Measurements from ENCODE around the gene GPC5.

DNA sequence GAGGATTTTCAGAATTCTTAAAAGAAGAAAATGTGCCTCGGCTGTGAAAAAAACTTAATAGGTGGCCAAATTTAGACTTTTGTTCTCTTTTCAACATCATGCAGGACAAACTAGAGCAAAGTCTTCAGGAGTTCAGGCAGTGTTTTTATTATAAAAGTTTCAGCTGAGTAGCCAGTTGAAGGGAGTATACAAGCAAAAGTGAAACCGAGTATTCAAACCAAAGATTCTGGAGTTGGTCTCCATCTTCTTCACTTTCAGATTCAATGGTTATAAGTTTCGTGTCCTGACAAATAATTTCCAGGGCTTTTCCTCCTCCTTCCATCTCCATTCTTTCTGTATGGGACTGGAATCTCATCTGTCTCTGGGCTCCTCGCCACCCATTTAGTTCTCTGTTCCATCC, 379.7 kb downstream of the GPC5 start:
- TF ChIP-seq, protein P1, sequence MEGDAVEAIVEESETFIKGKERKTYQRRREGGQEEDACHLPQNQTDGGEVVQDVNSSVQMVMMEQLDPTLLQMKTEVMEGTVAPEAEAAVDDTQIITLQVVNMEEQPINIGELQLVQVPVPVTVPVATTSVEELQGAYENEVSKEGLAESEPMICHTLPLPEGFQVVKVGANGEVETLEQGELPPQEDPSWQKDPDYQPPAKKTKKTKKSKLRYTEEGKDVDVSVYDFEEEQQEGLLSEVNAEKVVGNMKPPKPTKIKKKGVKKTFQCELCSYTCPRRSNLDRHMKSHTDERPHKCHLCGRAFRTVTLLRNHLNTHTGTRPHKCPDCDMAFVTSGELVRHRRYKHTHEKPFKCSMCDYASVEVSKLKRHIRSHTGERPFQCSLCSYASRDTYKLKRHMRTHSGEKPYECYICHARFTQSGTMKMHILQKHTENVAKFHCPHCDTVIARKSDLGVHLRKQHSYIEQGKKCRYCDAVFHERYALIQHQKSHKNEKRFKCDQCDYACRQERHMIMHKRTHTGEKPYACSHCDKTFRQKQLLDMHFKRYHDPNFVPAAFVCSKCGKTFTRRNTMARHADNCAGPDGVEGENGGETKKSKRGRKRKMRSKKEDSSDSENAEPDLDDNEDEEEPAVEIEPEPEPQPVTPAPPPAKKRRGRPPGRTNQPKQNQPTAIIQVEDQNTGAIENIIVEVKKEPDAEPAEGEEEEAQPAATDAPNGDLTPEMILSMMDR (IDR thresholded peaks at IDR 0.05; ENCODE audit: insufficient read depth, low read length, poor library complexity, severe bottlenecking) = no peak
- TF ChIP-seq EZH2phosphoT487 (conservative IDR thresholded peaks at IDR 0.05; ENCODE audit: low read length) = no peak

Data from SU-DHL-6 (cell line).